GM19238 (cell line): ENCODE data around the gene PTPN1.

Experiments used
- DNase-seq: peaks from one replicate; pipeline ENCODE4 v3.0.0; 2011; ENCODE audit warnings: low spot score; ENCODE audit not compliant: insufficient read length

PTPN1 gene

GRCh38 chr20:50634191-50634590 lies 124.0 kb downstream of the PTPN1 start:
- DNase-seq, result no peak
